NCI-H146 treated with DMSO at 0.1 percent for 48 hours (cell line): Measurements from ENCODE around the gene GRM3.

Experiments used
- DNase-seq: peaks from one replicate; lab custom pipeline; 2025; ENCODE audit not compliant: unreplicated experiment; lab: John Stamatoyannopoulos, UW

The GRM3 gene

GRCh38 chr7:86689363-86689762 lies 45.7 kb downstream of the GRM3 start:
- no peak for DNase-seq

GRCh38 chr7:86692755-86693154 lies 49.0 kb downstream of the GRM3 start:
- no peak for DNase-seq

DNA sequence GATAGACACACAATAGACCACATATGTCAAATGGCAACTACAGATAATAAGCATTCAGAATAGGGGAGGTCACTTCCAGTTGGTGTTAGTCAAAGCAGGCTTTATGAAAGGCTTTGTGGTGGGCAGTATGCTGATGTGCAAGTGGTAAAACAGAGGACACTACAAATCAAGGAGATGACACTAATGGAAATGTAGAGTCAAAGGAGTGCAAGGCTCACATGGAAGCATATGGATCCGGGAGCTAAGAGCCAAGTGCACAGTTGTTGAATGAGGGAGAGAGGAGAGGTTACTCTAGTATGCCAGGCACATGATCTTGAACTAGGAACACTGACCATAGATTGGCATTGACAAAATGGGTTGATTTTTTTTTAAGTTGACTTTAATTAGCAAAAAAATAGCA lies 62.7 kb downstream of the GRM3 start:
- no peak for DNase-seq

DNA sequence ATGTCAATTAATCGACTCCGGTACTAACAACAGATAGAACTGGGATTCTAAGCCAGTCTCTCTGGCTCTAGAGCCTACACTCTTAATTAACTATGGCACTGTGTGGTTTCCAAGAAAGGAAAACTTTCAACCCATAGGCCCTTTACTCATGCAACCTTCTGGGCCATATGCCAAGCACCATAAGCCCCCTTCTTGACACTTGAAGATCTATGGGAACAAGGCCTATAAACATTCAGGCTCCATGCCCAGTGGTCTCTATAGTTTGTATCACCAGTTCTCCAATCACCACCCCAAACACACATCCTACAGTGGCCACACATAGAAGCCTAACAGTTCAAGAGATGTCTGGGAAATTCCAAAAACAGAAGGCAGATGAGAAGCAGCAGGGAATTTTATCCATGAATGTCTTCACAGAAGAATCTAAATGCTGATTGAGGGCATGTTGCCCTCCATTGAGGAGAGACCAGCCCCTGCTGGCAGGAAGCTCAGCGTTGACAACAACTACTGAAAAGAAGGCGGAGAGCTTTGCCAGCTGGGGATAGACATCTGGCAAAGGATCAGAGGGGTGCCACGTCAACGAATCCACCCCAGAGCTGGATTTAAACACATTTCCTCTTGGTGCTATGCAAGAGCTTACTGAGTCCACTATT lies 64.4 kb downstream of the GRM3 start:
- no peak for DNase-seq

- DNase-seq, result no peak
Observed at GRCh38 chr7:86720306-86720705, 76.6 kb downstream of the GRM3 start.

DNA sequence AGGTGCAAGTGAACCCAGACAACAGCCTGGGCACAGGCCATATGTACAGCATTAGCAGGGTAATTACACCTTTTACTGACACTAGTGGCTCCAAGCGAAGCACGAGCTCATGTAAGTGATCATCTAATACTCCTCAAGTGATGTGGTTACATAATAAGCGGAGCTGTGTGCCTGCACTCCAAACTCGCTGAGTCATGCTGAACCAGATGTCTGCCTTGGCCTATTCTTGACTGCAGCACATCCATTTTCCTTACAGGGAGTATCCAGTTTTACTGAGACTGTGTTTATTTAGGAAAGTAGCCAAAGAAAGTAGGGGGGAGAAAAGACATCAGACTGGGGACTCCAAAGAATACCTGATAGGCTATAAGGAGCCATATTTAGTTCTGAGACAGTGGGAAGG lies 90.1 kb downstream of the GRM3 start:
- DNase-seq, result no peak

DNA sequence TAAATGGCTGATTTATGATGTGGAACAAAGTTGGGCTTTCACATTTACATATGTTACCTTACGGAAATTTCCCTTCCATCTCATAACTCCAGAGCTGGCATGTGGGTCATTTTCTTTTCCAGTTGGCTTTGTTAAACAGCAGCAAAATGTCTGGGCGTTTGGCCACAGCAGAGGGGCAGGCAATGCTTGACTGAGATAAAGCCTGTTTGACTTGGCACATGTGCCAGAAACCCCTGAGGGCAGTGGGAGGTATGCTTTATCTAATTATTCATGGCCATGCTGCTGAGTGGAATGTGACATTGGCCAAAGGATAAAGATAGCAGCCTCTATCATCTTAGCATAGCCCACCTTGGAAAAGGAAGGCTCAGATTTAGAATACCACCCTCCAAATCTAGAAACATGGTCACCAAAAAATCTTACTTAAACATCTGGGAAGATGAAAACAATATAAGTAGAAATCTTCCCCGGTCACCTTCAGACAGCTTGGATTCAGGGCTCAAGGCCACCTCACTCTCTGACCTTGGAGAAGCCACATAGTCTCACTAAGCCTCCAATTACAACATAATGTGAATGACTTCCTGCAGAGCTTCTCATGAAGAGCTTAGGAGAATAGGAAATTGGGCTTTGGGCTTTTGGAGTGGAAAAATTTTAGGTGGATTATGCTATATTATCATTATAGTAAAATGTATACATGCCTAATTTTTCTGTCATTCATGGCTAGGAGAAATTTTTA lies 101.5 kb downstream of the GRM3 start:
- DNase-seq, result no peak

DNA sequence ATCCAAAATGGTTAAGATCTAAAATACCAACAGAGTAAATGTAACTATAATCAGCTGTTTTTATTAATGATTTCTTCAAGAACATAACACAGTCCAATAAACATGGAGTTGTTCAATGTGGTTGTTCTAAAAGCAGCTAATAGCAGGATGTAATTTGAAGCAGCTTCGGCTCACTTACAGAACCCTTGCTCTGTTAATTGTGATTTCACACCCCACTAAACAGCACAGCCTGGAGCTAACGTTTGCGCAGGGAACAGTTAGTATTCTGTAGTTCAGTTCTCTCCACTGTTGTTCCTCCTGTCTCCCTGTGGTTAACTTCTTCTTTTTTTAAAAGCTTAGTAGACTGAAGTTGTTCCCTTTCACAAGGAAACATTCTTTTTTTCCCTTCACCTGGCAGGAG lies 104.0 kb downstream of the GRM3 start:
- DNase-seq, result no peak

DNA sequence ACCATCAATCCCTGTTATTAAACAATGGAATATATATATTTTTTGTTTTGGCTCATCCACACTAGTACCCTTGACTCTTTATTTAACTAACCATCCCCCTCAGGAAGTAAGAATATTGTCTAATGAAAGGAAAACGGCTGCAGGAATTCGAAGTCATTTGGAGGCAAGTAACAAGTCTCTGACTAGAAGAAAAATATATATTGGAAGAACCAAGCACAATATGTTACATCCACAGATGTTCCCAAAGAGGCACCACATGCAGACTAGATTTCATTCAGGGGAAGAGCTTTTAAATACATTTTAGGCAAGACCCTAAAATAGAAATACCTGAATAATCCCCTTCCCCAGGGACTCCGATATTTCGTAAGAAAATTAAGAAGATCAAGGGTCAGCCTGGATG lies 104.5 kb downstream of the GRM3 start:
- DNase-seq, result no peak

GRCh38 chr7:86748843-86749719 lies 105.4 kb downstream of the GRM3 start:
- no peak for DNase-seq

DNA sequence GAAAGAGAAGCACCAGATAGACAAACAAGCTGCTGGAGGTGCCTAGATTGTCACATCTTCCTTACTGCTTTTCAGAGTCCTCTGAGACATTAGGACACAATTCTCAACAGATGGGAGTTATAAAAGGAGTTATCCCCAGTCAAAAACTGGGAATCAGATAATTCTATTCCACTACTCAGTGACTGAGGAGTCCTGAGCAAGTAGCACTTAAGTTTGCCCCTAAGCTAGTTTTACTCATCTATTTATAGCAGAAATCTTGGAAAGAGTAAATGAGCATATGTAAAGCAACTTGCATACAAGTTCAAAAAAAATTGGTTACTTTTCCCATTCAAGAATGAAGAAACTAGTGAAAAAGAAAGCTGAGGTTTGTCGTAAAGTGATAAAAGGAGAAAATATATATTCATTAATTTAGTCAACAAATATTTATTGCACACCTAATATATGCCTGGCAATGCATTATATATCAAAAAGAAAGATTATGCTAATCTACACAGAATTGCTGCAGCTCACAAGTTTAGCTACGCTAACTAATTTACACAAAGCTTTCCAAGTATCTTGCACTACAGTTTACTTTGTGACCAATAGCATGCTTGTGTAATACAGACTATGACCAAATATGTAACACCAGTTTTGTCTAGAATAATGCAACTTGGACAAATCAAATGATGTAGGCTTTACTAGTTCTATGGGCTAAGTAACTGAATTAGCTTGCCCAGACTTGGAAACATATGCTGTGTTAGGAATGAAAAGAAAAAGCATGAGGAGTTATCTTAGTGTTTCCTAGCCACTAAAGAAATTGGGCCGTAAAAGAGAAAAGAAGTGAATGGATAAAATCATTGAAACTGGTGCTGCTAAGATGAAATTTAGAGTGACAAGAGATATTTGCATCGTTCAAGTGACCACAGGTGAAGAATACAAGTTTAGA lies 106.3 kb downstream of the GRM3 start:
- no peak for DNase-seq

DNA sequence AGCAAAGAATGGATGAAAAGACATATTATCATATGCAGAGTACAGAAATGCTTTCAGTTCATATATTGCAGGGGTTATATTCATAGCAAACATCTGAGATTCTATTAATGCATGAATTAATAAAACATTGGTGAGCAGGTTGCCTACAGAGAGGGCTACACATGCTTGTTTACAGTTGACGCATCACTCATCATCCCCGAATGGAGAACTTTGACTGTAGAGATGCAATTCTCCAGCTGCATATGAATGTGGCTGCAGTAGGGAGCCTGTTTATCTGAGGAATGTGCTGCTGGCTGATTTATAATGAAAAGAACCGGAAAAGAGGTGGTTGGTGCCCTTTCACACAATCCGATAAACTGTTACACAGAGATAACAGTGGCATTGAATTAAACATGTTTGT lies 116.5 kb downstream of the GRM3 start:
- DNase-seq, result no peak

- DNase-seq, result no peak
Observed at GRCh38 chr7:86762129-86762528, 118.4 kb downstream of the GRM3 start.

DNA sequence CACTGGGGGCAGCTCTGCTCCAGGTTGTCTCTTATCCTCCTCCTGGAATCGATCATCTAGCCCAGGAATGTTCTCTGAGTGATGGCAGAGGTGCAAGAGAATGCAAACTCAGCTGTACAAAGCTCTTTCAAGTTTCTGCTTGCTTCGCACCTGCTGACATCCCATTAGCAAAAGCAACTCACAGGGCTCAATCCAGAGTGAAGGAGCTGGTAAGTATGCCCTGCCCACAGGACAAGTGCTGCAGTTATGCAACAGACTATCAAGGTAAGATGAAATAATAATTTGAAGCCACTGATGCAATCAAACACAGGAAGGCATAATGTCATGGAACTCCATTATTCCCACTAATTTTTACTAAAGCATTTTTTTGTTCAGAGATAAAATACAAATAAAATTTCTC lies 122.2 kb downstream of the GRM3 start:
- no peak for DNase-seq

DNA sequence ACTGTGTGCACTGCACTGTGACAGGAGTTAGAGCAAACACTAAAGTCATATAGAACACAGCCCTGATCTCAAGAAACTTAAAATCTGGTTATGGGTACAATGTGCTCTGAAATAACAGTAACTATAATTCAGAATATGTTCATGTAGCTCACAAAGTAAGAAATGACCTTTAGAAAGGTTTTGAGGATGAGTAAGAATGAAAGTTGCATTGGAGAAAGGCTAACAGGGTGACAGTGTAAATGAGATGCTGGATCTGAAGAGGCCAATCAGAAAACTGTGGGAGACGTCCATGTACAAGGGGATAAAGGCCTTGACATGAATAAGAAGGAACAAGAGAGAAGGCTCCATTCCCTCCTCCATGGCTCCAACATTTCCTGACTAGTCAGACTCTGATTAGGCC lies 124.7 kb downstream of the GRM3 start:
- no peak for DNase-seq

GRCh38 chr7:86768967-86769760 lies 125.5 kb downstream of the GRM3 start:
- DNase-seq, result no peak

DNA sequence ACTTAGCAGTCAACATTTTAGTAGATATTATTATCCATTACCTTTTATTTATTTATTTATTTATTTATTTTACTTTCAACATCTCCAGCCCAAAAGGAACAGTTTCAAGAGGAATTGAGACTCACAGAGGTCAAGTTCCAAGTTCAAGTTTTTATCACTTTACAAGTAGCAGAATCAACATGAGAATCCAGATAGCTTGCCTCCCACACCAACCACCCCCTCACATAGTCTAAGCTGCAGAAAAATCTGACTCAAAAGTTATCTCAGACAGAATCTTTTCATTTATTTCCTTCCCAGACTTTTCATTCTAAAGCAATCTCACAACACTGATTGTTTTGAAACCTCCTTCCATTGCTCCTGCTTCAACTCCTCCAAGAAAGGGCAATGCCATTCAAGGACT lies 129.6 kb downstream of the GRM3 start:
- no peak for DNase-seq

- DNase-seq, result no peak
Observed at GRCh38 chr7:86775203-86775602, 131.5 kb downstream of the GRM3 start.

DNA sequence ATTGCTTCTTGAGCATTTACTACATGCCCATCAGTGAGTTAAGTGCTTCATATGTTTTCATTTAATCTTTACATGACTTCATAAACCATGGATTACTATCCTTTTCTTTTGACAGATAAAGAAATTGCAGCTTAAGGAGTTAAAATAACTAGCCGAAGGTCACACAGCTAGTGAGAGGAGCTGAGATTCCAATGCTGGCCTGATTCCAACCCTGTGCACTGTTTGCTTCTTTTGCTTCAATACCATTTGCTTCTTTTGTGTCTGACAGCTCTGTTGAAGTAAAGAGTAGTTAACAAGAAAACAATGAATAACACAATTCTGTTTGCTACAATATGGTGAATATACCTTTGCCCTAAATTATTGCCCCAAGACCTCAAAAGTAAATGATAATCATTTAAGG lies 132.4 kb downstream of the GRM3 start:
- DNase-seq, result no peak

- DNase-seq, result no peak
Observed at GRCh38 chr7:86778271-86778670, 134.6 kb downstream of the GRM3 start.
